ENCODE measurements around the gene NDUFA9.

NDUFA9 gene

GRCh38 chr12:4648501-4649357, at the start of gene NDUFA9, which contains the start of gene AKAP3:
Gene NDUFA9 (plus strand): TSS chr12:4649114. CDS start chr12:4649127, 13 bp downstream.
Gene AKAP3 (minus strand): TSS chr12:4649051. CDS start chr12:4638196, 10,855 bp downstream.
- Mint-ChIP-seq H3K4me3 (peak within 1 kb of the TSS; percentile 100), H3K36me3 (ENCODE audit: low read depth) (peaks cover 25% of the 10 kb centered on the region), H3K27me3 (peaks cover 11% of the 10 kb centered on the region), H3K4me1 (ENCODE audit: low read depth) (peaks cover 48% of the 10 kb centered on the region), H3K9me3 (no peaks in the 10 kb centered on the region), H3K27ac (peak within 1 kb of the TSS; percentile 99)
- intact Hi-C loops (cut with micrococcal nuclease): loop anchor here (5.0 to 10.0 kb wide), 2 partner anchors 41 to 114 kb away; partner anchors contain the start of gene RAD51AP1

- Mint-ChIP-seq H3K9me3 (no peaks in the 10 kb centered on the region), H3K36me3 (ENCODE audit: low read depth) (peaks cover 21% of the 10 kb centered on the region), H3K27me3 (peaks cover 5% of the 10 kb centered on the region), H3K27ac (no peak overlapping the region), H3K4me1 (ENCODE audit: low read depth) (peaks cover 6% of the 10 kb centered on the region), H3K4me3 (no peak overlapping the region)
- intact Hi-C loops (cut with micrococcal nuclease): no loop called here
These were observed 45.5 kb upstream of the NDUFA9 start for GRCh38 chr12:4603421-4603820.

- Mint-ChIP-seq H3K4me1 (ENCODE audit: low read depth) (peaks cover 6% of the 10 kb centered on the region), H3K9me3 (no peaks in the 10 kb centered on the region), H3K27me3 (peaks cover 5% of the 10 kb centered on the region), H3K4me3 (no peak overlapping the region), H3K36me3 (ENCODE audit: low read depth) (peaks cover 23% of the 10 kb centered on the region), H3K27ac (no peak overlapping the region)
- intact Hi-C loops (cut with micrococcal nuclease): no loop called here
These were observed 45.0 kb upstream of the NDUFA9 start for GRCh38 chr12:4603946-4604345.

- Mint-ChIP-seq H3K4me3 (peak overlapping the region; percentile 98), H3K9me3 (no peaks in the 10 kb centered on the region), H3K4me1 (ENCODE audit: low read depth) (peaks cover 6% of the 10 kb centered on the region), H3K27me3 (peaks cover 5% of the 10 kb centered on the region), H3K27ac (peak overlapping the region; percentile 88), H3K36me3 (ENCODE audit: low read depth) (peaks cover 27% of the 10 kb centered on the region)
- intact Hi-C loops (cut with micrococcal nuclease): loop anchor here (5.0 kb wide), 1 partner anchor 43 kb away; the partner anchor contains the start of genes AKAP3 and NDUFA9
These were observed 44.2 kb upstream of the NDUFA9 start for GRCh38 chr12:4604684-4605193.

GRCh38 chr12:4607056-4607455, 41.9 kb upstream of the NDUFA9 start:
- Mint-ChIP-seq H3K27ac (no peak overlapping the region), H3K4me3 (no peak overlapping the region), H3K4me1 (ENCODE audit: low read depth) (peaks cover 6% of the 10 kb centered on the region), H3K9me3 (no peaks in the 10 kb centered on the region), H3K36me3 (ENCODE audit: low read depth) (peaks cover 41% of the 10 kb centered on the region), H3K27me3 (peaks cover 5% of the 10 kb centered on the region)
- intact Hi-C loops (cut with micrococcal nuclease): loop anchor here (5.0 kb wide), 1 partner anchor 40 kb away; the partner anchor contains the start of genes AKAP3 and NDUFA9

- no peak overlapping the region for H3K4me3 Mint-ChIP-seq
- peaks cover 6% of the 10 kb centered on the region for H3K4me1 Mint-ChIP-seq (ENCODE audit: low read depth)
- H3K27ac Mint-ChIP-seq: no peak overlapping the region
- intact Hi-C loops (cut with micrococcal nuclease): loop anchor here (5.0 kb wide), 1 partner anchor 38 kb away; the partner anchor contains the start of genes AKAP3 and NDUFA9
- H3K36me3 Mint-ChIP-seq (ENCODE audit: low read depth): peaks cover 59% of the 10 kb centered on the region
- H3K27me3 Mint-ChIP-seq: no peaks in the 10 kb centered on the region
- H3K9me3 Mint-ChIP-seq: no peaks in the 10 kb centered on the region
These were observed 39.8 kb upstream of the NDUFA9 start for GRCh38 chr12:4609071-4609470.

- H3K27ac Mint-ChIP-seq: no peak overlapping the region
- H3K36me3 Mint-ChIP-seq (ENCODE audit: low read depth): peaks cover 66% of the 10 kb centered on the region
- no peaks in the 10 kb centered on the region for H3K27me3 Mint-ChIP-seq
- H3K9me3 Mint-ChIP-seq: no peaks in the 10 kb centered on the region
- intact Hi-C loops (cut with micrococcal nuclease): no loop called here
- no peaks in the 10 kb centered on the region for H3K4me1 Mint-ChIP-seq (ENCODE audit: low read depth)
- no peak overlapping the region for H3K4me3 Mint-ChIP-seq
These were observed 38.4 kb upstream of the NDUFA9 start for GRCh38 chr12:4610481-4610880.

- H3K27ac Mint-ChIP-seq: no peak overlapping the region
- intact Hi-C loops (cut with micrococcal nuclease): no loop called here
These were observed 33.2 kb upstream of the NDUFA9 start for GRCh38 chr12:4615667-4616066.

GRCh38 chr12:4621511-4621910, 27.4 kb upstream of the NDUFA9 start:
- peaks cover 13% of the 10 kb centered on the region for H3K27me3 Mint-ChIP-seq
- no peak overlapping the region for H3K4me3 Mint-ChIP-seq
- no peak overlapping the region for H3K27ac Mint-ChIP-seq
- intact Hi-C loops (cut with micrococcal nuclease): no loop called here
- peaks cover 8% of the 10 kb centered on the region for H3K9me3 Mint-ChIP-seq
- H3K4me1 Mint-ChIP-seq (ENCODE audit: low read depth): no peaks in the 10 kb centered on the region
- H3K36me3 Mint-ChIP-seq (ENCODE audit: low read depth): no peaks in the 10 kb centered on the region

More at GRCh38 chr12:4615667-4616066, 33.2 kb upstream of the NDUFA9 start:
- no peaks in the 10 kb centered on the region for H3K9me3 Mint-ChIP-seq
- H3K4me1 Mint-ChIP-seq (ENCODE audit: low read depth): no peaks in the 10 kb centered on the region
- H3K36me3 Mint-ChIP-seq (ENCODE audit: low read depth): peaks cover 40% of the 10 kb centered on the region
- no peaks in the 10 kb centered on the region for H3K27me3 Mint-ChIP-seq
- H3K4me3 Mint-ChIP-seq: no peak overlapping the region

GRCh38 chr12:4626543-4626942, 22.4 kb upstream of the NDUFA9 start:
- Mint-ChIP-seq H3K4me1 (ENCODE audit: low read depth) (no peaks in the 10 kb centered on the region), H3K27ac (no peak overlapping the region), H3K4me3 (no peak overlapping the region), H3K27me3 (peaks cover 27% of the 10 kb centered on the region), H3K36me3 (ENCODE audit: low read depth) (no peaks in the 10 kb centered on the region), H3K9me3 (peaks cover 8% of the 10 kb centered on the region)
- intact Hi-C loops (cut with micrococcal nuclease): no loop called here

- intact Hi-C loops (cut with micrococcal nuclease): no loop called here
- no peak overlapping the region for H3K27ac Mint-ChIP-seq
- no peaks in the 10 kb centered on the region for H3K4me1 Mint-ChIP-seq (ENCODE audit: low read depth)
- peaks cover 3% of the 10 kb centered on the region for H3K9me3 Mint-ChIP-seq
- H3K4me3 Mint-ChIP-seq: no peak overlapping the region
- H3K36me3 Mint-ChIP-seq (ENCODE audit: low read depth): no peaks in the 10 kb centered on the region
- H3K27me3 Mint-ChIP-seq: peaks cover 21% of the 10 kb centered on the region
These were observed 20.5 kb upstream of the NDUFA9 start for GRCh38 chr12:4628406-4628805.

- H3K9me3 Mint-ChIP-seq: no peaks in the 10 kb centered on the region
These were observed 18.7 kb upstream of the NDUFA9 start for GRCh38 chr12:4630262-4630661.

GRCh38 chr12:4643747-4644146, 5.2 kb upstream of the NDUFA9 start:
- Mint-ChIP-seq H3K27ac (no peak overlapping the region), H3K27me3 (peaks cover 17% of the 10 kb centered on the region), H3K36me3 (ENCODE audit: low read depth) (peaks cover 3% of the 10 kb centered on the region), H3K4me1 (ENCODE audit: low read depth) (peaks cover 11% of the 10 kb centered on the region), H3K4me3 (no peak overlapping the region), H3K9me3 (no peaks in the 10 kb centered on the region)
- intact Hi-C loops (cut with micrococcal nuclease): loop anchor here (10.0 kb wide), 1 partner anchor 109 kb away; the partner anchor contains the start of gene RAD51AP1

More at GRCh38 chr12:4630262-4630661, 18.7 kb upstream of the NDUFA9 start:
- Mint-ChIP-seq H3K4me1 (ENCODE audit: low read depth) (no peaks in the 10 kb centered on the region), H3K36me3 (ENCODE audit: low read depth) (no peaks in the 10 kb centered on the region), H3K27me3 (peaks cover 21% of the 10 kb centered on the region), H3K27ac (no peak overlapping the region), H3K4me3 (no peak overlapping the region)
- intact Hi-C loops (cut with micrococcal nuclease): no loop called here

GRCh38 chr12:4645023-4645422, 3.9 kb upstream of the NDUFA9 start:
- H3K4me1 Mint-ChIP-seq (ENCODE audit: low read depth): peaks cover 22% of the 10 kb centered on the region
- no peak overlapping the region for H3K27ac Mint-ChIP-seq
- H3K36me3 Mint-ChIP-seq (ENCODE audit: low read depth): peaks cover 11% of the 10 kb centered on the region
- intact Hi-C loops (cut with micrococcal nuclease): loop anchor here (5.0 to 10.0 kb wide), 2 partner anchors 38 to 110 kb away; partner anchors contain the start of gene RAD51AP1
- H3K27me3 Mint-ChIP-seq: peaks cover 13% of the 10 kb centered on the region
- no peaks in the 10 kb centered on the region for H3K9me3 Mint-ChIP-seq
- no peak overlapping the region for H3K4me3 Mint-ChIP-seq

All from dendritic cell treated with granulocyte-macrophage colony-stimulating factor and Interleukin-4, amounts not matched to agents 40 ng/mL and 50 ng/mL, for 4 days (primary cell).